Ishikawa (cell line): ENCODE results near the gene FAM204A.

Experiments
- CEBPB ChIP-seq: IDR thresholded peaks from 2 replicates; pipeline ENCODE4 v1.6.1; 2012
- CREB1 ChIP-seq: IDR thresholded peaks from 2 replicates; pipeline ENCODE4 v1.6.1; 2012; ENCODE audit warnings: low read depth
- EGR1 ChIP-seq: IDR thresholded peaks from 2 replicates; pipeline ENCODE4 v1.6.1; 2012
- EP300 ChIP-seq: IDR thresholded peaks from 2 replicates; pipeline ENCODE4 v1.6.1; 2012; ENCODE audit warnings: borderline replicate concordance
- FOXM1 ChIP-seq: IDR thresholded peaks from 2 replicates; pipeline ENCODE4 v1.6.1; 2012; ENCODE audit warnings: low read depth, borderline replicate concordance
- MAX ChIP-seq: IDR thresholded peaks from 2 replicates; pipeline ENCODE4 v1.6.1; 2012
- NFIC ChIP-seq: IDR thresholded peaks from 2 replicates; pipeline ENCODE4 v1.6.1; 2012
- RAD21 ChIP-seq: IDR thresholded peaks from 2 replicates; pipeline ENCODE4 v1.6.1; 2012; ENCODE audit warnings: low read depth
- REST ChIP-seq: IDR thresholded peaks from 2 replicates; pipeline ENCODE4 v1.6.1; 2012; ENCODE audit warnings: low read depth, mild to moderate bottlenecking
- TAF1 ChIP-seq: IDR thresholded peaks from 2 replicates; pipeline ENCODE4 v1.6.1; 2012; ENCODE audit warnings: low read depth, mild to moderate bottlenecking
- TCF12 ChIP-seq: IDR thresholded peaks from 2 replicates; pipeline ENCODE4 v1.6.1; 2012; ENCODE audit warnings: low read depth
- TEAD4 ChIP-seq: IDR thresholded peaks from 2 replicates; pipeline ENCODE4 v1.6.1; 2012
- USF1 ChIP-seq: IDR thresholded peaks from 2 replicates; pipeline ENCODE4 v1.6.1; 2012
- YY1 ChIP-seq: IDR thresholded peaks from 2 replicates; pipeline ENCODE4 v1.6.1; 2012; ENCODE audit warnings: low read depth
- ZBTB7A ChIP-seq: IDR thresholded peaks from 2 replicates; pipeline ENCODE4 v1.6.1; 2012; ENCODE audit warnings: low read depth

FAM204A gene

GRCh38 chr10:118305730-118306129 lies 36.4 kb downstream of the FAM204A start:
- no peak for TF ChIP-seq EGR1
- TF ChIP-seq MAX = no peak
- no peak for TF ChIP-seq REST
- TF ChIP-seq CEBPB = no peak
- no peak for TF ChIP-seq TCF12
- TF ChIP-seq RAD21 = no peak
- no peak for TF ChIP-seq TAF1
- TF ChIP-seq YY1 = no peak
- TF ChIP-seq TEAD4 = no peak
- no peak for TF ChIP-seq NFIC
- TF ChIP-seq ZBTB7A = no peak
- no peak for TF ChIP-seq EP300
- no peak for TF ChIP-seq USF1
- no peak for TF ChIP-seq CREB1
- TF ChIP-seq FOXM1 = no peak

DNA sequence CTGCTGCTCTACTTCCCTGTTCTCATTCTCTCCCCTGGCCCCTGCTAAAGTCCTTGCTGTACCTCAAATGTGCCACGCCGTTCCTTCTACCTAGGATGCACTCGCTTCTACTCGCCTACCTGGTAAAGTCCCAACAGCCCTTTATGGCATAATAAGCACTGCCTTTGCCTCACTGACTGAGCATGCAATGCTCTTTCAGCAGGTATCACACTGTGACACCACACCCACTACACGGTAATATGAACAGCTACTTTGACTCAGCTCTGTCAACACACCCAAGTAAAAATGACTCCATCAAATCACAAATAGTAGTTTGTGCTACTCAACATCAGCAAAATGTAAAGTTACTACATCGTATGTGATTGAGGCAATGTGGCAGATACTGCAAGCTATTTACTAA lies 37.6 kb downstream of the FAM204A start:
- TF ChIP-seq EGR1 = no peak
- no peak for TF ChIP-seq REST
- no peak for TF ChIP-seq ZBTB7A
- no peak for TF ChIP-seq TCF12
- no peak for TF ChIP-seq USF1
- TF ChIP-seq EP300 = no peak
- TF ChIP-seq FOXM1 = no peak
- no peak for TF ChIP-seq MAX

GRCh38 chr10:118301211-118301610 lies 40.9 kb downstream of the FAM204A start:
- TF ChIP-seq EP300 = no peak

- TF ChIP-seq REST (no peak), MAX (no peak), TCF12 (no peak), RAD21 (no peak)
Observed at GRCh38 chr10:118300320-118300719, 41.8 kb downstream of the FAM204A start.

GRCh38 chr10:118298787-118299186 lies 43.3 kb downstream of the FAM204A start:
- TF ChIP-seq REST (no peak), YY1 (no peak), TAF1 (no peak), ZBTB7A (no peak), RAD21 (no peak), TCF12 (no peak), NFIC (no peak), EGR1 (no peak), CEBPB (no peak), EP300 (no peak), FOXM1 (no peak), USF1 (no peak)
